ENCODE data around the gene DOK7.
"Not testable (repeated sequence)": the region's sequence is repeated elsewhere in the genome, so short reads cannot be mapped to it uniquely, and the experiment has no call there.

The DOK7 gene

DNA sequence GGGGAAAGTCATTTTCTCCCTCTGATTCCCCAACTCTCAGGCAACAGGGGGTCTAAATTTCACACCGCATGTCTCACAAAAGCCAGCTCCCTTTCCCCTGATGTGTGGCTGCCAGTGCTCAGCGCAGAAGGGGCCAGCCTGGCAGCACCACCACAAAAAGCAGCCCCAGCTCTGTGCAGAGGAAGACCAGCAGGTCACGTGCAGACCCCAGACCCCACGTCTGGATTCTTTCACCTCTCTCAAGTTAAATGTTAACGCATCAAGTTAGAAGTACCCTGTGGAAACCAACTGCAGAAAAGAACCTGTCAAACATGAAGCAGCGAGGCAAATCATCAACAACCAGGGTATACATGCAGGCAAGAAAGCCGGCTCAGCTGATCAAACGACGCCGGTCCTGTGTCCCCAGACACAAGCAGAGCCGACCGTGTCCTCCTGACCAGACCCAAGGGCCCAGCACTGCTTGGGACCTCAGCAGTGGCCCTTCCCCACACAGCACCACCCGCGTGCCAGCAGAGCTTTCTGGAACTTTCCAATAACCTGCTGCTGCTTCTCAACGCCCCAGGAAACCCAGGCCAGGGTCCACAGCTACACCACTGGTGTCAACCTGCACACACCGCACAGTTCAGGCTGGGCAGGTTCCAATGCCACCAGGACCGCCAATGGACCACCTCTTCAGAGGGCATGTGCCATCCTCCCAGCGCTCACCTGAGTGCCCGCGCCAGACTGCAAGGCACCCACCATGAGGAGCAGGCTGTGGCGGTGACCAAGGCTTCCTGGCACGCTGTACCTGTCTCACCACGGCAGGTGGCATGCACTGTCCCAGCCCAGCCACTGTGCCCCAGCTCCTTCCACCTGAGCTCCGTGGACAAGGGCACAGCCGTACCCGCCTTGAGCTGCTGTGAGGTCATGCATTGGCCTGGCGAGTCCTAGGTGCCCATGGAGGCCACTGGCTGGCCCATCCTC lies 65.1 kb downstream of the DOK7 start:
- H3K27ac ChIP-seq (ENCODE audit: low read depth, low read length), result no peak overlapping the region
- H3K9ac ChIP-seq (ENCODE audit: low read depth, low read length), result no peak overlapping the region
- H3K9me3 ChIP-seq (ENCODE audit: control insufficient read depth, insufficient read depth, low read length), result no peaks in the 10 kb centered on the region
- peaks cover 10% of the 10 kb centered on the region for H3K27me3 ChIP-seq (ENCODE audit: control insufficient read depth, insufficient read depth, low read length)
- H3K4me1 ChIP-seq (ENCODE audit: control insufficient read depth, insufficient read depth, low read length), result peaks cover 14% of the 10 kb centered on the region
- H3K36me3 ChIP-seq (ENCODE audit: control insufficient read depth, insufficient read depth, low read length), result peaks cover 44% of the 10 kb centered on the region
- no peak overlapping the region for H3K4me3 ChIP-seq (ENCODE audit: low read depth, low read length)

- Histone ChIP-seq H3K4me1 (ENCODE audit: control insufficient read depth, insufficient read depth, low read length) (peaks cover 14% of the 10 kb centered on the region), H3K4me3 (ENCODE audit: low read depth, low read length) (no peak overlapping the region), H3K9ac (ENCODE audit: low read depth, low read length) (no peak overlapping the region), H3K27me3 (ENCODE audit: control insufficient read depth, insufficient read depth, low read length) (peaks cover 21% of the 10 kb centered on the region), H3K9me3 (ENCODE audit: control insufficient read depth, insufficient read depth, low read length) (no peaks in the 10 kb centered on the region), H3K36me3 (ENCODE audit: control insufficient read depth, insufficient read depth, low read length) (peaks cover 35% of the 10 kb centered on the region), H3K27ac (ENCODE audit: low read depth, low read length) (no peak overlapping the region)
These were observed 66.3 kb downstream of the DOK7 start for GRCh38 chr4:3529363-3529762.

GRCh38 chr4:3530051-3530450 lies 66.9 kb downstream of the DOK7 start:
- H3K9ac ChIP-seq (ENCODE audit: low read depth, low read length), result no peak overlapping the region
- peaks cover 21% of the 10 kb centered on the region for H3K27me3 ChIP-seq (ENCODE audit: control insufficient read depth, insufficient read depth, low read length)
- no peak overlapping the region for H3K27ac ChIP-seq (ENCODE audit: low read depth, low read length)
- H3K4me3 ChIP-seq (ENCODE audit: low read depth, low read length), result no peak overlapping the region
- peaks cover 14% of the 10 kb centered on the region for H3K4me1 ChIP-seq (ENCODE audit: control insufficient read depth, insufficient read depth, low read length)
- peaks cover 28% of the 10 kb centered on the region for H3K36me3 ChIP-seq (ENCODE audit: control insufficient read depth, insufficient read depth, low read length)
- H3K9me3 ChIP-seq (ENCODE audit: control insufficient read depth, insufficient read depth, low read length), result no peaks in the 10 kb centered on the region

- H3K27me3 ChIP-seq (ENCODE audit: control insufficient read depth, insufficient read depth, low read length), result peaks cover 25% of the 10 kb centered on the region
- no peak overlapping the region for H3K27ac ChIP-seq (ENCODE audit: low read depth, low read length)
- H3K4me3 ChIP-seq (ENCODE audit: low read depth, low read length), result peak overlapping the region; percentile 86
- peaks cover 22% of the 10 kb centered on the region; the same call in 1 of the 2 replicates for H3K36me3 ChIP-seq (ENCODE audit: control insufficient read depth, insufficient read depth, low read length)
- H3K9ac ChIP-seq (ENCODE audit: low read depth, low read length), result no peak overlapping the region
- H3K4me1 ChIP-seq (ENCODE audit: control insufficient read depth, insufficient read depth, low read length), result peaks cover 14% of the 10 kb centered on the region
- H3K9me3 ChIP-seq (ENCODE audit: control insufficient read depth, insufficient read depth, low read length), result no peaks in the 10 kb centered on the region
These were observed 67.7 kb downstream of the DOK7 start for GRCh38 chr4:3530663-3531254.

- Histone ChIP-seq H3K27ac (ENCODE audit: low read depth, low read length) (no peak overlapping the region), H3K27me3 (ENCODE audit: control insufficient read depth, insufficient read depth, low read length) (peaks cover 25% of the 10 kb centered on the region), H3K9ac (ENCODE audit: low read depth, low read length) (no peak overlapping the region), H3K9me3 (ENCODE audit: control insufficient read depth, insufficient read depth, low read length) (no peaks in the 10 kb centered on the region), H3K4me3 (ENCODE audit: low read depth, low read length) (peak overlapping the region; percentile 86), H3K4me1 (ENCODE audit: control insufficient read depth, insufficient read depth, low read length) (peaks cover 14% of the 10 kb centered on the region), H3K36me3 (ENCODE audit: control insufficient read depth, insufficient read depth, low read length) (peaks cover 18% of the 10 kb centered on the region; the same call in 1 of the 2 replicates)
These were observed 68.3 kb downstream of the DOK7 start for GRCh38 chr4:3531318-3531878.

DNA sequence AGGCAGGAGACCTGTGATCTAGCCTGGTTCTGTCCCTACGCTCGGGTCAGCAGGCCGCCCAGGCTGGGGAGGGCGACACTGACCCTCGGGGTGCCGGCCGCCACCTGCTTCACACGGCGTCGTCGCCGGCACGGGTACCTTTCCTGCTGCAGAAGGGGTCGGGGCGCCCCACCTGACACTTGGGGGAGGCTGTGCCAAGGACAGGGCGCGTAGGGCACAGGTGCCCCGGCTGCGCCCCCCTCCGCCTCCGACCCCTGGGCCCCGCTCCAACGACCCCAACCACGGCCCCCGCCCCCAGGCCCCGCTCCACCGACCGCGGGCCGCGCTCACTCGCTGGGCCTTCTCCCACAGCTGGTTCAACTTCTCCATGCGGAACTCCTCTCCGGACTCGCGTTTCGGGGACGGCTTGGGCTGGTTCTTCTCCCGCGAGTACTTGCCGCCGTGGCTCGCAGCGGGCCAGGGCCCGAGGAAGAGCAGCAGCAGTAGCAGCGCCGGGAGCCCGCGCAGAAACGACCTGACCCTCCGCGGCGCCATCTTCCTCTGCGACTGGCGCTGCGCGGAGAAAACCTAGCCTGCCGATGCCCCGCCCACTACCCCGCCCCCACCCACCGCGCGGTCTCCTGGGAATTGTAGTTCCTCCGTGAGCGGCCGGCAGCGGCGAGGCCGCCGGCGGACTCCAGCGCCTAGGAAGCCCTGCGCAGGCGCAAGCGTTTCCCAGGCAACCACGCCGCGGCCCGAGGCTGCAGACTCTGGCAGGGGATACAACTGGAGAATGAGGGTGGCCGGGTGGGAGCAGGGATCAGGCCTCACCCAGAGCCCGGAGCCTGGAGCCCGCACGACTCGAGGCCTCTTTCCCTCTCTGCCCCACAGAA lies 69.0 kb downstream of the DOK7 start, which contains the start of gene LRPAP1:
Gene LRPAP1, minus strand, starts transcription at position 544 of the 872 bp plus-strand sequence. Its CDS starts 10 bp downstream, at position 534.
- Histone ChIP-seq H3K27ac (ENCODE audit: low read depth, low read length) (peak within 1 kb of the TSS; percentile 50), H3K9me3 (ENCODE audit: control insufficient read depth, insufficient read depth, low read length) (no peaks in the 10 kb centered on the region), H3K9ac (ENCODE audit: low read depth, low read length) (peak within 1 kb of the TSS; percentile 71; the same call in 1 of the 2 replicates), H3K4me1 (ENCODE audit: control insufficient read depth, insufficient read depth, low read length) (peaks cover 14% of the 10 kb centered on the region), H3K36me3 (ENCODE audit: control insufficient read depth, insufficient read depth, low read length) (peaks cover 18% of the 10 kb centered on the region; the same call in 1 of the 2 replicates), H3K27me3 (ENCODE audit: control insufficient read depth, insufficient read depth, low read length) (peaks cover 25% of the 10 kb centered on the region), H3K4me3 (ENCODE audit: low read depth, low read length) (peak within 1 kb of the TSS; percentile 86)

GRCh38 chr4:3532751-3533422 lies 69.8 kb downstream of the DOK7 start:
- H3K36me3 ChIP-seq (ENCODE audit: control insufficient read depth, insufficient read depth, low read length), result peaks cover 18% of the 10 kb centered on the region; the same call in 1 of the 2 replicates
- H3K9ac ChIP-seq (ENCODE audit: low read depth, low read length), result no peak overlapping the region
- no peaks in the 10 kb centered on the region for H3K9me3 ChIP-seq (ENCODE audit: control insufficient read depth, insufficient read depth, low read length)
- H3K4me3 ChIP-seq (ENCODE audit: low read depth, low read length), result peak overlapping the region; percentile 62
- H3K4me1 ChIP-seq (ENCODE audit: control insufficient read depth, insufficient read depth, low read length), result peaks cover 14% of the 10 kb centered on the region
- no peak overlapping the region for H3K27ac ChIP-seq (ENCODE audit: low read depth, low read length)
- peaks cover 25% of the 10 kb centered on the region for H3K27me3 ChIP-seq (ENCODE audit: control insufficient read depth, insufficient read depth, low read length)

- Histone ChIP-seq H3K9me3 (ENCODE audit: control insufficient read depth, insufficient read depth, low read length) (no peaks in the 10 kb centered on the region), H3K36me3 (ENCODE audit: control insufficient read depth, insufficient read depth, low read length) (peaks cover 14% of the 10 kb centered on the region; the same call in 1 of the 2 replicates), H3K27ac (ENCODE audit: low read depth, low read length) (no peak overlapping the region), H3K9ac (ENCODE audit: low read depth, low read length) (no peak overlapping the region), H3K4me3 (ENCODE audit: low read depth, low read length) (no peak overlapping the region), H3K27me3 (ENCODE audit: control insufficient read depth, insufficient read depth, low read length) (peaks cover 25% of the 10 kb centered on the region), H3K4me1 (ENCODE audit: control insufficient read depth, insufficient read depth, low read length) (peaks cover 14% of the 10 kb centered on the region)
These were observed 70.3 kb downstream of the DOK7 start for GRCh38 chr4:3533423-3533820.

GRCh38 chr4:3535812-3536211 lies 72.7 kb downstream of the DOK7 start:
- peaks cover 25% of the 10 kb centered on the region for H3K27me3 ChIP-seq (ENCODE audit: control insufficient read depth, insufficient read depth, low read length)
- not testable (repeated sequence) for H3K4me3 ChIP-seq (ENCODE audit: low read depth, low read length); H3K27ac ChIP-seq (ENCODE audit: low read depth, low read length); H3K36me3 ChIP-seq (ENCODE audit: control insufficient read depth, insufficient read depth, low read length); H3K4me1 ChIP-seq (ENCODE audit: control insufficient read depth, insufficient read depth, low read length); H3K9me3 ChIP-seq (ENCODE audit: control insufficient read depth, insufficient read depth, low read length); H3K9ac ChIP-seq (ENCODE audit: low read depth, low read length)

DNA sequence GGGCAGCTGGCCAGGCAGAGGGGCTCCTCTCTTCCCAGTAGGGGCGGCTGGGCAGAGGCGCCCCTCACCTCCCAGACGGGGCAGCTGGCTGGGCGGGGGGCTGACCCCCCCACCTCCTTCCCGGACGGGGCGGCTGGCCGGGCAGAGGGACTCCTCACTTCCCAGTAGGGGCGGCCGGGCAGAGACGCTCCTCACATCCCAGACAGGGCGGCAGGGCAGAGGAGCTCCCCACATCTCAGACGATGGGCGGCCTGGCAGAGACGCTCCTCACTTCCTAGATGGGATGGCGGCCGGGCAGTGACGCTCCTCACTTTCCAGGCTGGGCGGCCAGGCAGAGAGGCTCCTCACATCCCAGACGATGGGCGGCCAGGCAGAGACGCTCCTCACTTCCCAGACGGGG lies 75.8 kb downstream of the DOK7 start:
- H3K36me3 ChIP-seq (ENCODE audit: control insufficient read depth, insufficient read depth, low read length); H3K27ac ChIP-seq (ENCODE audit: low read depth, low read length); H3K9ac ChIP-seq (ENCODE audit: low read depth, low read length); H3K27me3 ChIP-seq (ENCODE audit: control insufficient read depth, insufficient read depth, low read length); H3K9me3 ChIP-seq (ENCODE audit: control insufficient read depth, insufficient read depth, low read length); H3K4me1 ChIP-seq (ENCODE audit: control insufficient read depth, insufficient read depth, low read length); H3K4me3 ChIP-seq (ENCODE audit: low read depth, low read length): not testable (repeated sequence)
